GM06990 (cell line): ENCODE measurements around the gene CACNA1D.

Source experiments
- DNase-seq: peaks from one replicate; pipeline ENCODE4 v3.0.0-alpha.2; 2011; ENCODE audit not compliant: insufficient read length; ENCODE audit errors: extremely low read depth
- H3K27me3 ChIP-seq: replicated peaks from 2 replicates; pipeline ENCODE4 v1.6.0; 2011; ENCODE audit warnings: low read length; ENCODE audit not compliant: control insufficient read depth, insufficient read depth
- H3K36me3 ChIP-seq: 2 replicates; pipeline ENCODE4 v1.5.1; 2011; ENCODE audit warnings: low read length; ENCODE audit not compliant: control insufficient read depth, insufficient read depth
- H3K4me3 ChIP-seq: replicated peaks from 2 replicates; pipeline ENCODE4 v1.5.1; 2011; ENCODE audit warnings: low read depth, mild to moderate bottlenecking, control low read depth, low read length
- TF ChIP-seq, protein P1 (sequence below): IDR thresholded peaks from 2 replicates; pipeline ENCODE4 v1.5.1; 2011; ENCODE audit warnings: low read length, control low read depth, mild to moderate bottlenecking, inconsistent platforms; ENCODE audit not compliant: insufficient read depth, poor library complexity, severe bottlenecking

Gene CACNA1D

DNA sequence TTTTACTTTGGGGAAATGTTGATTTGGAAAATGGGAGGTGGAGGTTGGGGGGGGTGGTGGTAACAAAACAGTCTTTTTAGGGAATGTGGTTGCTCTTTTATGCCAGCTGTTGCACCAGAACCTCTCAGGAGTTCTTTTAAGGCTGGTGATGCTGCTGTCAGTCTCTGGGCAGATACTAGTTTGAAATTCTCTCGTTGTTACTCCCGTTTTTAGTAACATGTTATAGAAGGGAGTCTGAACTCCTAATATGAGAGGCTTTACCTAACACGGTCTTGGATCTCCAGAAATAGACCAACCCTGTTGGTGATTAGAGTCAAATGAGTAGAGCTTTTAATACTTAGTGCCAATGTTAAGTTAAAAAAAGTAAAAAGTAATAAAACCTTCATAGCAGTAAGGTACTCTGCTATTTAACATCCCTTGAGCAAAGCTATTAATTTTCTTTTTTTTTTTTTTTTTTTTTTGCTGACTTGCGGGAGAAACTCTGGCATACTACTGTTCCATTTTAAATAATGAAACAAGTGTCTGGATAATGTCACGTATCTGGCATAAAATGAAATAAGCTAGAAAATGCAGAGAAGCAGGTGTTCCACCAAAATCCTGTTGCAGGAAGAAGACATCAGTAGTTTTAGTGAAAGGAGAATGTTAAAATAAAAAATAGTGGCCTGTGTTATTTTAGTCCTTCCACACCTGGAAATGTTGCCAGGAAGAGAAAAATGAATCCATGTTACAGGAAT is 156.7 kb downstream of the CACNA1D start:
- no peaks in the 10 kb centered on the region for H3K27me3 ChIP-seq
- TF ChIP-seq, protein P1, sequence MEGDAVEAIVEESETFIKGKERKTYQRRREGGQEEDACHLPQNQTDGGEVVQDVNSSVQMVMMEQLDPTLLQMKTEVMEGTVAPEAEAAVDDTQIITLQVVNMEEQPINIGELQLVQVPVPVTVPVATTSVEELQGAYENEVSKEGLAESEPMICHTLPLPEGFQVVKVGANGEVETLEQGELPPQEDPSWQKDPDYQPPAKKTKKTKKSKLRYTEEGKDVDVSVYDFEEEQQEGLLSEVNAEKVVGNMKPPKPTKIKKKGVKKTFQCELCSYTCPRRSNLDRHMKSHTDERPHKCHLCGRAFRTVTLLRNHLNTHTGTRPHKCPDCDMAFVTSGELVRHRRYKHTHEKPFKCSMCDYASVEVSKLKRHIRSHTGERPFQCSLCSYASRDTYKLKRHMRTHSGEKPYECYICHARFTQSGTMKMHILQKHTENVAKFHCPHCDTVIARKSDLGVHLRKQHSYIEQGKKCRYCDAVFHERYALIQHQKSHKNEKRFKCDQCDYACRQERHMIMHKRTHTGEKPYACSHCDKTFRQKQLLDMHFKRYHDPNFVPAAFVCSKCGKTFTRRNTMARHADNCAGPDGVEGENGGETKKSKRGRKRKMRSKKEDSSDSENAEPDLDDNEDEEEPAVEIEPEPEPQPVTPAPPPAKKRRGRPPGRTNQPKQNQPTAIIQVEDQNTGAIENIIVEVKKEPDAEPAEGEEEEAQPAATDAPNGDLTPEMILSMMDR: no peak
- no peak for DNase-seq
- H3K4me3 ChIP-seq: no peak overlapping the region
- H3K36me3 ChIP-seq: no peaks in the 10 kb centered on the region

DNA sequence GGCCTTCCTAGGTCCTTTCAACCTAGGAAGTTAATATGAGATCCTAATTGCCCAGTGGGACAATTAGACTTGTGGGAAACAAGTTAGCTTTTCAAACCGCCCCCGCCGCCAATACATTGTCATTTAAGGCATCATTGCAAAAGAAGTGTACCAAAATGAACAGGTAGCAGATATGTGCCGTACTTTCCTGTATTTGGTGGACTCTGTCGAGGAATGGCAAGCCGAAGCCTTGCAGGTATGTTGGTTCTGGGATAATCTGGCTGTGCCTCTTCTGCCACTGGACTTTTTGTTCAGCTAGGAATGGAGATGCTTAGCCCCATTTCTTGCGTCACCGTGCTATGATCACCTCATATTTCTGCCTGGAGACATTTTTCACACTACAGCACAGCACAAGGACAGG is 157.5 kb downstream of the CACNA1D start:
- H3K27me3 ChIP-seq: no peaks in the 10 kb centered on the region
- no peaks in the 10 kb centered on the region for H3K36me3 ChIP-seq
- no peak overlapping the region for H3K4me3 ChIP-seq
- DNase-seq: no peak
- TF ChIP-seq, protein P1: no peak

DNA sequence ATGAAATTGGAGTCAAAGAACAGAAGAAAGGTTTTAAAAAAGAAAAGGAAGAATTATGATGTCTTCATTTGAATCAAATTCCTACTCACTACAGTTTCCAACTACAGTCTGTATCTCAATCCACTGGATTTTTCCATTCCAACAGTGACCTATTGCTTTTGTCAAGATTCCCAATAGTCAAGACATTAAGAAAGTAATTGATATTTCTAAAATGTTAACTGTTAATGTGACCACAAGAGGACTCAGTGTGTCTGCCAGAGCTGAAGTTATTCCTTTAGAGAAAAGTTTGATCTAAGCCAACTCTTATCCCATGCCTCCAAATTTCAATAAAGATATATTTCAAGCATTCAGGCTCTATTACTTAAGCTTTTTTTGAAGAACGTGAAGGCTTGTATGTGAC is 163.2 kb downstream of the CACNA1D start:
- Histone ChIP-seq H3K4me3 (no peak overlapping the region), H3K36me3 (no peaks in the 10 kb centered on the region), H3K27me3 (no peaks in the 10 kb centered on the region)
- DNase-seq: no peak
- TF ChIP-seq, protein P1: no peak

DNA sequence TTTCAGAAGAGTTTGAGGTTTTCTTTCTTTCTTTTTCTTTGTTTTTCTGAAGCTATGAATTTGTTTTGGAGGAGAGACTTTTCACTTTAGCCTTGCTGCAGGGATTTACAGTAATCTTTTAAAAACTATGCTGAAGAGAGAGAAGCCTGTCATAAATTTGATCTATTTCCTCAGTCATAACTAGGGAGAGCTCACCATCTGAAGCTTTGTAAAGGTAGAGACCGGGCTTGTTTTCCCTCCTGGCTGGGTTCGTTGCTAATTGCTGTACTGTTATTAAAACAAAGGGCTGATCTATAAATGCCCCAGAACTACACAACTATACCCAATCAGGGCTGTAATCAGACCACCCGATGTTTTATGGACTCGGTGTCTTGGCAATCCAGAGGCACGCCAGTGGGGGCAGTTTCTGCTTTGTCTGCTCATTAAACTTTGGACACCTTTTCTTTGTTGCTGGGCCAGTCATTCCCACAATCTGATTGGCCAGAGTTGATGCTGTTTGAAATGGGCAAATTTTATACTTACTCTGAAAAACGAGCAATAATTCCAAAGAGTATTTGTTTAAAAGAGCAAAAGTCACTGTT is 164.3 kb downstream of the CACNA1D start:
- Histone ChIP-seq H3K27me3 (no peaks in the 10 kb centered on the region), H3K4me3 (no peak overlapping the region), H3K36me3 (no peaks in the 10 kb centered on the region)
- TF ChIP-seq, protein P1: no peak
- no peak for DNase-seq

DNA sequence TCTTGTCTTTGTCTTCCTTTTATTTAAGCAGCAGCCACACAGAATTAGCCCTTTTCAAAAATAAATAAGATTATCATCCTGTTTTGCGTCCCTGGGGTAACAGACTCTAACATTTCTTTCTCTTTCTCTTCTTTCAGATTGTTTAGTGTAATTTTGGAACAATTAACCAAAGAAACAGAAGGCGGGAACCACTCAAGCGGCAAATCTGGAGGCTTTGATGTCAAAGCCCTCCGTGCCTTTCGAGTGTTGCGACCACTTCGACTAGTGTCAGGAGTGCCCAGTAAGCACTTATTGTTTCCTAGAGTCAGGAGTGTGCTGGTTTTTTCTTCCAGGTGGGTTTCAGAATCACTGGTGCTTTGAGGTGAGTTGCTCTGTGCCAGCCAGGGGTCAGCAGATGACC is 165.6 kb downstream of the CACNA1D start:
- no peak for DNase-seq
- TF ChIP-seq, protein P1: no peak
- Histone ChIP-seq H3K4me3 (no peak overlapping the region), H3K27me3 (no peaks in the 10 kb centered on the region), H3K36me3 (no peaks in the 10 kb centered on the region)
